NOMO-1 treated with DMSO at 0.1 percent for 48 hours (cell line): ENCODE data around the gene ALDH18A1.

Experiments used
- DNase-seq: peaks from one replicate; lab custom pipeline; 2025; ENCODE audit not compliant: unreplicated experiment; lab: John Stamatoyannopoulos, UW

Gene ALDH18A1

GRCh38 chr10:95558593-95559320, 97.8 kb downstream of the ALDH18A1 start:
- no peak for DNase-seq

GRCh38 chr10:95556994-95557767, 99.3 kb downstream of the ALDH18A1 start:
- no peak for DNase-seq
